Right kidney (tissue), 1 donor: ENCODE results near the gene CSNK2A1.

Experiments used
- DNase-seq: peaks from one replicate; pipeline ENCODE4 v3.0.0-alpha.2; 2016

CSNK2A1 gene

DNA sequence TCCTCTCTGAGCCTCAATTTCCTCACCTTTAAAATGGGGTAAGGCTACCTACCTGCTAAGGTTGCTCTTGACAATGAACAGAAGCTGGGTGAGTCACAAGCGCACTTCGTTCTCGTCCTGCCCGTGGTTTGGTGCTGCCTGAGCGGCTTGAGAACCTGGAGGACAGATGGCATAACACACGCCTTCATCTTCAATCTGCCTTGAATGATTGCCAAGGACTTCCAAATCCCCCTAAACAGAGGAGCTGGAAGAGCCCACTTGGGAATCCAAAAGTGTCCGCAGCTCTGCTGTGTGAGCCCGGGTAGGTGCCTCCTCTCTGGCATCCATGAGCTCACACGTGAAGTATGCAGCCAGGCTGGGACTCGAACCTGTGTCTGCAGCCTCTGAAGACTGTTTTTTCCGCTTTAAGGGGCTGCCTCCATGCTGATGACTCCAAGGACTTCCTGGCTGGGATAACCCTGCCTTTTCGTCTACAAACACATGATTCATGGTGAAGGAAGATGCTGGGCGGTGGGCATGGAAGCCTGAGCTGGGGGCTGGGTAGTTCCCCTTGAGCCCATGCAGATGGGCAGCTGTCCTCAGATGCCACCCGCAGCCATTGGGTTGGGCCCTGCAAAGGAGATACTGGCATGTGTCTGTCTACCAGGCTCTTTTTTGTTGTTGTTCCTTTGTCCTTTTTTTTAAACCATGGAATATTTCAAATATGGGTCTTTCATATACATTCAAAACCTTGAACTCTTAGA is 25.3 kb upstream of the CSNK2A1 start:
- DNase-seq: no peak

DNA sequence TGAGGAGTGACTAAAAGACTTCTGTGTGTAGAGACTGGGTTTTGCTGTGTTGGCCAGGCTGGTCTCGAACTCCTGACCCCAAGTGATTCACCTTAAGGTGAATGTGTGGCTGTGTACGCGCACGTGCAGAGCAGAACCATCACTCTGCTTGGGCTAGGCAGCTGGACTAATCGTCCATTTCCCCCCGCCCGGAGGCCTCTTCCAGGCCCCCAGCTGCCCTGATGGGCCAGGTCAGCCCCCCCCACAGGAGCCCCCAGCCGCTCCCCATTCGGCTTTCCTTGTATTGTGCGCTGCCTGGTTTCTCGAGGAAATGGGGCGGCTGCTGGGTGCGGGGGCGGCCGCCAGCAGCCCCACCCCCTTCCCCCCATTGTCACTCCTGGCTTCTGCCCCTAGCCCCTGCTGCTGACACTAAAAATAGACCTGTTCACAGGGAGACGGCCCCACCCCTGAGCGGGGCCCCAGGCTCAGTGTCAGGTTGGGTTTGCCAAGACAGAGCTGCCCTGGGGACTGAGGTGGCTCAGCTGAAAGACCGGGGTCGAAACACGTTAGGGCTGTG is 24.6 kb upstream of the CSNK2A1 start:
- DNase-seq: no peak

DNA sequence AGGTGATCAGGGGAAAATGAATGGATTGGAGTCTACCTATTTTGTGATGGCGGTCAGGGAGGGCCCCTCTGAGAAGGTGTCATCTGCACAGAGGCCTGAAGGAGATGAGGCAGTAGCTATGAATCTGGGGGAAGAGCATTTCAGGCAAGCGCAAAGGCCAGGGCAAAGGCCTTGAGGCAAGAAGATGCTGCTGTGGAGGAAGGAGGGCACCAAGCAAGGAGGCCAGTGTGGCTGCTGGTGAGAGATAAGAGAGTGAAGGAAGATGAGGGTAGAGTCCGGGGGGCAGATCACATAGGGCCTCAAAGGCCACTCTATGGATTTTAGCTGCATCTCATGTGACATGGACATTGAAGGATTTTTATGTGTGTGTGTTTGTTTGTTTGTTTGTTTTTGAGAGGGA is 20.6 kb upstream of the CSNK2A1 start:
- DNase-seq: no peak

- no peak for DNase-seq
These were observed 19.6 kb upstream of the CSNK2A1 start for GRCh38 chr20:563187-563586.

- no peak for DNase-seq
These were observed 18.8 kb upstream of the CSNK2A1 start for GRCh38 chr20:562232-562897.

DNA sequence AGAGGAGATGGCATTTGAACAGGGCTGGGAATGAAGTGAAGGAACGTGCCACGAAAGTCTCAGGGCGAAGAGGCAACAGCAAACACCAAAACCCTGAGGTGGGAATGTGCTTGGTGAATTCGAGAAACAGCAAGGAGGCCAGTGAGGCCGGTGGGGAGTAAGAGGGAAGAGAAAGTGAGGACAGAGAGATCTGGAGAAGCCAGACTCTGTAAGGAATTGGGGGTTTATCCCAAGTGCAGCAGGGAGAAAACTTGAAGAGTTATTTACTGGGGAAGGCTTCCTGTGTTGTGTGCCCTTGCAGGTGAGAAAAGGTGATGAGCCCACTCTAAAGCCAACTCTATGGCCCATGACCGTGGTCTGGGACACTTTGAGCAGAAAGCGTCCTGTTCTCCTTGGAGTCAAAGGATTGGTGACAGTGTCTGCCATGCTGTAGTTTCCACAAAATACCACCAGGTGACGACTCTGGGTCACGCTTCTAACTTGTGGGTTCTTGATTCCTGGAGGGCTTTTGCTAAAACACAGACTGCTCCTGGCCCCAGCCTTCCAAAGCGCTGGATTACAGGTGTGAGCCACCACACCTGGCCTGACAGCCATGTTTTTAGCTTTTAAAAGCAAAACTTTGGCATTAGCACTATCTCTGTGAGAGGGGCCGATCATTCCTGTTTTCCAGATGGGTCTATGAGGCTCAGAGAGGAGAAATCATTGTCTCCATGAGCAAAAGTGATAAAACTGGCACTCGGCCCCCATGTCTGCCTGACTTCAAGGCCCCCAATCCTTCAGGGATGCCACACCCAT is 18.0 kb upstream of the CSNK2A1 start:
- DNase-seq: peak; percentile 46

DNA sequence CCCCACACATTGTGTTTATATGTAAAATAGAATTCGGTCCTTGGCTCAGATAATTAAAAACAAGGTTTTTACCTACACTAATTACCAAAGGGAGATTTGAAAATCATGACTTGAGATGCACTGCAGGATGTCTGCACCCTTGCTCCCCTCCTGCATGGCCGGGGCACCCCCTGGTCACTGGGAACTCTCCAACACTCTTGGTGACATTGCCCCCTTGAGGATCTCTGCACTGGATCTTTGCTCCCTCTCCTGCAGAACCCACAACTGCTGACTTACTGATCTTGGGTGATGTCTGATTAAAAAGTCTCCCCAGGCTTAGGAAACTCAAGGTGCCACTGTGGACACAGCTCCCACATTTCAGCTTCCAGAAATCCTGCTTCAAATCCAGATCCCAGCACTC is 17.1 kb upstream of the CSNK2A1 start:
- DNase-seq: no peak

GRCh38 chr20:558117-558516 is 14.5 kb upstream of the CSNK2A1 start:
- DNase-seq: no peak

DNA sequence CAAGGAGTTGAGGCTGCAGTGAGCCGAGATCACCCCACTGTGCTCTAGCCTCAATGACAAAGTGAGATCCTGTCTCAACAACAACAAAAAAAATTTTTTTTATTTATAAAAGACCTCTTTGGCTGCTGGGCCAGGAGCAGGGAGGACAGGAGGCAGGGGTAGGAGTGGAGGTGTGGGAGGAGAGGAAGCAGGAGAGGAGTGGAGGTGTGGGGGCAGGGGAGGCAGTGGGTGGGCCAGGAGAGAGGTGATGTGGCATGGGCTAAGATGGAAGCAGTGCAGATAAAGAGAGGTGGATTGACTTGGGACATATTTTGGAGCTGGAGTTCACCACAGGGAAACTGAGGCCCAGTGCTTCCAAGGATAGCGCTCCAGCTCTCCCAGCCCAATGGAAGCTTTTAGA is 13.4 kb upstream of the CSNK2A1 start:
- no peak for DNase-seq

GRCh38 chr20:555976-556385 is 12.4 kb upstream of the CSNK2A1 start:
- DNase-seq: no peak

DNA sequence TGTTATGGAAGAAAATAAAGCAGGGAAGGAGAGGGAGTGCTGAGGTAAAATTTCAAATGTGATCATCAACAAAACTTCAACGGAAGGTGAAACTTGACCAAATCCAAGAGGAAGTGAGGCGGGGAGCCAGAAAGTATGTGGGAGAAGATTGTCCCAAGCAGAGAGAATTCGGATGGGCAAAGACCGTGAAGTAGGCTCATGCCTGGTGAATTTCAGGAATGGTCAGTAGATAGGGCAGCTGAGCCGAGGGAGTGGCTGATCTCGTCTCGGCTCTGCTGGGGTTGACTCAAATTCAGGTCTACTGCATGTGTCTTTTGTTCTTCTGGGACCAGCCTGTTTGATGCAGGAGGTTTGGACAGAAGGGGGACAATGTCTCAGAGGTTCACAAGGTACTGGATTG is 7.0 kb upstream of the CSNK2A1 start:
- DNase-seq: no peak

DNA sequence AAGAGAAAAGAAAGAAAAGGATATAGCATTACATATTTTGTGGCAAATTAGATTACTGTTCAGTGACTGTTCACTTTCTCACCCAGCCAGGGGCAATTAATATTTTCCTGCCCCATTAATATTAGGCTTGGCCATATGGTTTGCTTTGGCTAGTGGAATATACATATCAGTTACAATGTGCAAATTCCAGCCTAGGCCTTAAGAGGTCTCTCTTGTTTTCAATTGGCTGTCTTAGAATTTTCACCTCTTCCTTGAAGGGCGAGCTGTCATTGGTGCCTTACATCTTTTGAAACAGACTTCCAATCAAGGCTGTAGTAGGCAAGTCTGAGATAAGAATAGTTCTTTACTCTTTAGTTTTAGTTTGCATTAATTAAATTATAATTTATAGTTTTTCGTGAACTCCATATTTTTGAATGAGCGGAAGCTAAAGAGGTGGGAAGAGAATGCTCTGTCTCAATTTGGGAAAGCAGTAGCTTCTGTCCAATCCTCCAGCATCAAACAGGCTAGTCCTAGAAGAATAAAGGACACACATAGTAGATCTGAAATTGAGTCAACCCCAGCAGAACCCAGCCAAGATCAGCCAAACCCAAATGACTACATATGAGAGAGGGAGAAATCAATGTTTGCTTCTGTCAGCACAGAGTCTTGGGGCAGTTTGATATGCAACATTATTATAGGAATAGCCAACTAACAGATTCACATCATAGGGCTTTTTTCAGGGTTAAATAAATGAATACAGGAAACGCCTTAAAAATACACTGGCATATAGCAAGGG is 6.3 kb upstream of the CSNK2A1 start:
- no peak for DNase-seq

- no peak for DNase-seq
These were observed 5.3 kb upstream of the CSNK2A1 start for GRCh38 chr20:548906-549305.

DNA sequence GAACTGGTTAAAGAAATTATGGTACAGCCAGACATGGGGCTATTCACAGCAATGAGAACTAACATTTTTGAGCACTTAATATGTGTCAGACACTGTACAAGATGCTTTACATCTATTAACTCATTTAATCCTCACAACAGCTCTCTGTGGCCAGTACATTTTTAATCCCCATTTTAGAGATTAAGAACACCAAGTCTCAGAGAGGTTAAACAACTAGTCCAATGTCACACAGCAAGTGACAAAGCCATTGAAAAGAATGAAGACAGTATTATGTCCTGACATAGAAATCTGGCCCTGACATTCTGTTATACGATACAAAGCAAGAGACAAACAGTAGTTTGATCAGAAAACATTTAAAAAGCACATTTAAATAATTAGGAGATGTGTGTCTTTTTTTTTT is 3.8 kb upstream of the CSNK2A1 start:
- DNase-seq: no peak

GRCh38 chr20:546353-546752 is 2.8 kb upstream of the CSNK2A1 start:
- DNase-seq: no peak

GRCh38 chr20:544153-544725 is 649 bp upstream of the CSNK2A1 start:
- no peak for DNase-seq

- DNase-seq: peak; percentile 44
These were observed 717 bp downstream of the CSNK2A1 start for GRCh38 chr20:542777-543368.

DNA sequence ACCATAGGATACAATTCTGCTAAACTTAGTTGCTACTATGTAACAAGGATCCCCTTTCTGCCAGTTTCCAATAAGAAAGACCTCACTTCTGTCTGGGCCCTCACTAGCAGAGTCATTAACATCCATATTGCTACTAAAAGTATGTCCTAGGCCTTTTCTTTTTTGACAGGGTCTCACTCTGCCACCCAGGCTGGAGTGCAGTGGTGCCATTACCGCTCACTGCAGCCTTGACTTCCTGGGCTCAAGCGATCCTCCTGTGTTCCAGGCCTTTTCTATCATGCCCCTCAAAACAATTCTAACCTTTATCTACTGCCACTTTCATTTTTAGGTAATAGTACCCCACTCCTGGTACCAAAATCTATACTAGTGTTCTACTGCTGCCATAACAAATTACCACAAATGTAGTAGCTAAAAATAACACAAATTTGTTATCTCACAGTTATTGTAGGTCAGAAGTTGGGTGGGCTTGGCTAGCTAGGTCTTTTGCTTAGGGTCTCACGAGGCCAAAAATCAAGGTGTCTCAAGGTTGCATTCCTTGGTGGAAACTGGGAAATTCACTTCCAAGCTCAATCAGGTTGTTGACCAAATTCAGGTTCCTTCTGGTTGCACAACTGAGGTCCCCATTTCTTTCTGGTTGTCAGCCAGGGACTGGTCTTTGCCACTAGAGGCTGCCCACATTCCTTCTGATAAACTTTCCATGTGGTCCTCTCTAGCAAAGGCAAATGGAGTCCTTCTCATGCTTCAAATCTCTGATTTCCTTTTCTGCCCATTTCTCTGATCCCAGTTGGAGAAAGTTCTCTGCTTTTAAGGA is 3.0 kb downstream of the CSNK2A1 start:
- no peak for DNase-seq

DNA sequence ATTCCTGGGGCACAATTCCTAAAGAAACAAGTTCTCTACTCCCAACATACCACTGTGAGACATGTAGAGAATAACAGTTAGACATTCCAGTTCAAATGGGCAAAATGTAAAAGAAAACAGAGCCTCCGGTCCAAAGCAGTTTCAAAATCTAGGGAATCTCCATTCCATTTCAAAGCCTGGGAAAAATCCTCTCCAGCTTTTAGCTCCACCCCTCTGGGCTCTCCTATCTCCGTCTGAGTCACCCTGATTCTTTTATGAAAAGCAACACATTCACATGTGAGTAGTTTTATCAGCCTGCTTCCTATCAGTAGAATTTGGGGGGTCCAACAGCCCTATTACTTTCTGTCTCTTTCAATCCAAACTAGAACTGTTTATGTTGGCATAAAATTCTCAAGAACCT is 3.7 kb downstream of the CSNK2A1 start:
- no peak for DNase-seq

GRCh38 chr20:539191-539590 is 4.4 kb downstream of the CSNK2A1 start:
- no peak for DNase-seq

DNA sequence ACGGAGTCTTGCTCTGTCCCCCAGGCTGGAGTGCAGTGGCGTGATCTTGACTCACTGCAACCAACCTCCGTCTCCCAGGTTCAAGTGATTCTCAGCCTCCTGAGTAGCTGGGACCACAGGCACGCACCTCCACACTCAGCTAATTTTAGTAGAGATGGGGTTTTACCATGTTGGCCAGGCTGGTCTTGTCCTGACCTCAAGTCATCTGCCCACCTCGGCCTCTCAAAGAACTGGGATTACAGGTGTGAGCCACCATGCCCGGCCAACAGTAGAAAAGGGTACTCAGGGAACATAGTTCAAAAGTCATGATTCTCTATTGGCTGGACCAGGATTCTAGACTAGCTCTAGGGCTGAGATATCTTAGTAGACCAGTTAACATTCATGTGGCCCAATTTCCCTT is 5.6 kb downstream of the CSNK2A1 start:
- no peak for DNase-seq
